Ascending aorta (tissue), 2 donors: ENCODE data around the gene KISS1R. TPM values are rescaled to one million over a fixed set of nuclear protein-coding genes. Genes with fewer than 3 reads are reported as not detected.

Experiments
- DNase-seq, 2 donors: peaks; one replicate each; pipeline ENCODE4 v3.0.0-alpha.2; 2019; ENCODE audit warnings: low spot score in 2 of 2
- H3K27ac ChIP-seq, 2 donors: fragments of 200-600 bp; sonication (generic); one replicate each; pipeline ENCODE4 v1.5.1; 2016 to 2017; ENCODE audit warnings: mild to moderate bottlenecking in 1 of 2
- H3K27me3 ChIP-seq: fragments of 200-600 bp; sonication (generic); one replicate; pipeline ENCODE4 v1.5.1; 2017
- H3K36me3 ChIP-seq, 2 donors: fragments of 200-600 bp; sonication (generic); one replicate each; pipeline ENCODE4 v1.5.1; 2016
- H3K4me1 ChIP-seq, 2 donors: fragments of 200-600 bp; sonication (generic); one replicate each; pipeline ENCODE4 v1.5.1; 2016 to 2017; ENCODE audit warnings: mild to moderate bottlenecking in 1 of 2
- H3K4me3 ChIP-seq, 2 donors: fragments of 200-600 bp; sonication (generic); one replicate each; pipeline ENCODE4 v1.5.1; 2016 to 2017; ENCODE audit warnings: mild to moderate bottlenecking in 1 of 2
- H3K9me3 ChIP-seq, 2 donors: fragments of 200-600 bp; sonication (generic); one replicate each; pipeline ENCODE4 v1.5.1; 2016
- intact Hi-C: fragments of 100-400 bp; cut with DNase I; formaldehyde crosslinking; loops from one replicate; pipeline ENCODE4 v1.15.1; 2023
- total RNA-seq: library from RNA; depleted of rRNA; stranded (reverse); fragments of >200 nt; gene quantifications from one replicate; pipeline ENCODE4 v1.1.0, GENCODE V29; 2016
- TF ChIP-seq, protein P1 (sequence below), 3 experiments: fragments of 200-600 bp in 2 of 3; fragments of 450-650 bp in 1 of 3; sonication (generic) in 2 of 3; IDR thresholded peaks; one replicate each; pipeline ENCODE4 v1.5.1; 2016 to 2019; ENCODE audit warnings: antibody characterized with exemption in 3 of 3, mild to moderate bottlenecking in 1 of 3, moderate library complexity in 1 of 3

KISS1R gene
- total RNA-seq, 1 donor from 2014 or later: not detected

DNA sequence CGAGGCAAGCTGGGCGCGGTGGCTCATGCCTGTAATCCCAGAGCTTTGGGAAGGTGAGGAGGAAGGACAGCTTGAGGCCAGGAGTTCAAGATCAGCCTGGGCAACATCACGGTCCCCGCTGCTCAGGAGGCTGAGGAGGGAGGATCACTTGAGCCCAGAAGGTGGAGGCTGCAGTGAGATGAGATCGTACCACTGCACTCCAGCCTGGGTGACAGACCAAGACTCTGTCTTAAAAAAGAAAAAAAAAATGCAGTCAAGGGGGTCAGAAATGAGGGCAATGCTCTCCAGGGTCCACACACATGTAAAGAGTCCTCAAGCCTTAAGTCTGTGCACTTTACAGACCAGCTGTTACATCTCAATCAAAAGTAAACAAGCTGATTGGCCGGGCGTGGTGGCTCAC, 12.6 kb upstream of the KISS1R start:
- Histone ChIP-seq H3K27me3 (no peaks in the 10 kb centered on the region), H3K36me3 (peaks cover 3 to 18% of the 10 kb centered on the region in 2 donors), H3K4me3 (no peak overlapping the region), H3K4me1 (no peaks in the 10 kb centered on the region), H3K27ac (no peak overlapping the region), H3K9me3 (no peaks in the 10 kb centered on the region)
- TF ChIP-seq, protein P1, sequence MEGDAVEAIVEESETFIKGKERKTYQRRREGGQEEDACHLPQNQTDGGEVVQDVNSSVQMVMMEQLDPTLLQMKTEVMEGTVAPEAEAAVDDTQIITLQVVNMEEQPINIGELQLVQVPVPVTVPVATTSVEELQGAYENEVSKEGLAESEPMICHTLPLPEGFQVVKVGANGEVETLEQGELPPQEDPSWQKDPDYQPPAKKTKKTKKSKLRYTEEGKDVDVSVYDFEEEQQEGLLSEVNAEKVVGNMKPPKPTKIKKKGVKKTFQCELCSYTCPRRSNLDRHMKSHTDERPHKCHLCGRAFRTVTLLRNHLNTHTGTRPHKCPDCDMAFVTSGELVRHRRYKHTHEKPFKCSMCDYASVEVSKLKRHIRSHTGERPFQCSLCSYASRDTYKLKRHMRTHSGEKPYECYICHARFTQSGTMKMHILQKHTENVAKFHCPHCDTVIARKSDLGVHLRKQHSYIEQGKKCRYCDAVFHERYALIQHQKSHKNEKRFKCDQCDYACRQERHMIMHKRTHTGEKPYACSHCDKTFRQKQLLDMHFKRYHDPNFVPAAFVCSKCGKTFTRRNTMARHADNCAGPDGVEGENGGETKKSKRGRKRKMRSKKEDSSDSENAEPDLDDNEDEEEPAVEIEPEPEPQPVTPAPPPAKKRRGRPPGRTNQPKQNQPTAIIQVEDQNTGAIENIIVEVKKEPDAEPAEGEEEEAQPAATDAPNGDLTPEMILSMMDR (IDR thresholded peaks at IDR 0.05): no peak
- intact Hi-C loops: no loop called here
- DNase-seq: no peak

- no peaks in the 10 kb centered on the region for H3K4me1 ChIP-seq
- no peak for DNase-seq
- no peak overlapping the region for H3K4me3 ChIP-seq
- no peaks in the 10 kb centered on the region for H3K27me3 ChIP-seq
- H3K36me3 ChIP-seq: peaks cover 0 to 5% of the 10 kb centered on the region in 2 donors
- intact Hi-C loops: no loop called here
- H3K27ac ChIP-seq: no peak overlapping the region
- no peaks in the 10 kb centered on the region for H3K9me3 ChIP-seq
- TF ChIP-seq, protein P1 (IDR thresholded peaks at IDR 0.05): no peak
Observed at GRCh38 chr19:906480-906879, 10.7 kb upstream of the KISS1R start.

- H3K27me3 ChIP-seq: no peaks in the 10 kb centered on the region
- no peak for DNase-seq
- TF ChIP-seq, protein P1 (IDR thresholded peaks at IDR 0.05): no peak
- H3K27ac ChIP-seq: no peak overlapping the region
- H3K4me1 ChIP-seq: no peaks in the 10 kb centered on the region
- no peak overlapping the region for H3K4me3 ChIP-seq
- no peaks in the 10 kb centered on the region for H3K36me3 ChIP-seq
- H3K9me3 ChIP-seq: no peaks in the 10 kb centered on the region
- intact Hi-C loops: no loop called here
Observed at GRCh38 chr19:907183-907853, 9.8 kb upstream of the KISS1R start.

DNA sequence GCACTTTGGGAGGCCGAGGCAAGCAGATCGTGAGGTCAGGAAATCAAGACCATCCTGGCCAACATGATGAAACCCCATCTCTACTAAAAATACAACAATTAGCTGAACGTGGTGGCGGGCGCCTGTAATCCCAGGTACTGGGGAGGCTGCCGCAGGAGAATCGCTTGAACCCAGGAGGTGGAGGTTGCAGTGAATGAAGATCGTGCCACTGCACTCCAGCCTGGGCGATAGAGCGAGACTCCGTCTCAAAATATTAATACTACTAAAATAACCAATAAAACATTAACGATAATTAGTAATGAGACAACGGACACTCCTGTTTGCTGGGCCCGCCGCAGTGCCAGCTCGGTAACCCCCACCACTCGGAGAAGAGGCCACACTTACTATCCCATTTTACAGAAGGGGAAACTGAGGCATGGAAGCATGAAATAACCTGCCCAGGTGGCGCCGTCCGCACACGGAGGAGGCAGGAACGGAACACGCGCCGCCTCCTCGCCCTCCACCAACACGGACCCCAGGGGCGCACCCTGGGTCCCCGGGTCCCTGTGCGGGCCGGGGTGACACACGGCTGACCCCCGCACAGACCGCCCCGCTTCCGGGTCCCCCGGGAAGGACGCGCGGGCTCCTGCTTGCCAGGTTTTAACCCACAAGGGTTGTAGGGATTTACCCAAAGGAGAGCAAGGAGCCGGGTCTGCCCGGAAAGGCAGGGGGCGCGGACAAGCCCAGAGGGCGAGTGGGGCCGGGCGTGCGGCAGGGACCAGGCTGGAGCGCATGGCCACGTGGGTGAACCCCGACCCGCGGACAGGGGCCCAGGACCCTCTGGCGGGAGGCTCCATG, 5.7 kb upstream of the KISS1R start:
- Histone ChIP-seq H3K36me3 (no peaks in the 10 kb centered on the region), H3K27ac (peak overlapping the region in 1 of 2 donors; percentile 7), H3K4me1 (peaks cover 0 to 7% of the 10 kb centered on the region in 2 donors), H3K4me3 (peak overlapping the region in 1 of 2 donors; percentile 2), H3K9me3 (no peaks in the 10 kb centered on the region), H3K27me3 (no peaks in the 10 kb centered on the region)
- TF ChIP-seq, protein P1 (IDR thresholded peaks at IDR 0.05): no peak
- no peak for DNase-seq
- intact Hi-C loops: loop anchor here (5.0 kb wide), 1 partner anchor 114 kb away; the partner anchor contains the start of gene PTBP1

DNA sequence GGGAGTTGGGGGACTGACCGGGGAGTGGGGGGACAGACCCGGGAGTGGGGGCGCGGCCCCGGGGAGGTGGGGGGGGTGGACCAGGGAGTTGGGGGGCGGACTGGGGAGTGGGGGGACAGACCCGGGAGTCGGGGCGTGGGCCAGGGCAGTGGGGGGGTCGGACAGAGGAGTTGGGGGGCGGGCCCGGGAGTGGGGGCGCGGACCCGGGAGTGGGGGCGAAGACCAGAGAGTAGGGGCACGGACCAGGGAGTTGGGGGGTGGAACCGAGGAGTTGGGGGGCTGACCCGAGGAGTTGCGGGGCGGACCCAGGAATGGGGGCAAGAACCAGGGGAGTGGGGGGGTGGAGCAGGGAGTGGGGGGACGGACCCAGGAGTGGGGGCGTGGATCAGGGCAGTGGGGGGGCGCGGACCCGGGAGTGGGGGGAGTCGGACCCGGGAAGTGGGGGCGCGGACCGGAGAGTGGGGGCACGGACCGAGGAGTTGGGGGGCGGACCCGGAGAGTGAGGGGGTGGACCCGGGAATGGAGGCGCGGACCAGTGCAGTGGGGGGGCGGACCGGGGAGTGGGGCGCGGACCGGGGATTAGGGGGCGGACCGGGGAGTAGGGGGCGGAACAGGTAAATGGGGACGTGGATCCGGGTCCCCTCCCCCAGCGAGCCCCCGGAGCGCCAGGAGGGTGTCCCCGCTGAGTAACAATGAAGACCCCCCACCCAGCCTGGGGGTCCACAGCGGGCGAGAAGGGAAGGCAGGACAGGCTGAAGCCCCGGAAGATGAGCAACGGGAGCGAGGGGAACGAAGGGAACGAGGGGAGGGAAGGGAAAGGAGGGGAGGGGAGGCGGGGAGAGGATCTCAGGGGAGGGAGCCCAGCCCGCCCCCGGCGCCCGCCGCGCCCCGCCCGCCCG, 4.7 kb upstream of the KISS1R start:
- no peak for DNase-seq
- Histone ChIP-seq H3K4me3 (peak overlapping the region; percentile 93 to 95), H3K4me1 (peaks cover 2 to 12% of the 10 kb centered on the region in 2 donors), H3K36me3 (no peaks in the 10 kb centered on the region), H3K27ac (peak overlapping the region; percentile 74 to 79), H3K27me3 (peaks cover 7% of the 10 kb centered on the region), H3K9me3 (no peaks in the 10 kb centered on the region)
- intact Hi-C loops: loop anchor here (1.0 to 5.0 kb wide), 2 partner anchors 19 to 115 kb away; partner anchors contain the start of genes MED16, PTBP1 and RNU6-9
- TF ChIP-seq, protein P1 (IDR thresholded peaks at IDR 0.05): no peak
